ENCODE measurements around the gene OVCH2. TPM values are rescaled to one million over a fixed set of nuclear protein-coding genes. Genes with fewer than 3 reads are reported as not detected.

OVCH2 gene
- total and polyA plus RNA-seq, 8 donors, result 0.10 to 1.8 (median 0.73) TPM; not detected in 5

DNA sequence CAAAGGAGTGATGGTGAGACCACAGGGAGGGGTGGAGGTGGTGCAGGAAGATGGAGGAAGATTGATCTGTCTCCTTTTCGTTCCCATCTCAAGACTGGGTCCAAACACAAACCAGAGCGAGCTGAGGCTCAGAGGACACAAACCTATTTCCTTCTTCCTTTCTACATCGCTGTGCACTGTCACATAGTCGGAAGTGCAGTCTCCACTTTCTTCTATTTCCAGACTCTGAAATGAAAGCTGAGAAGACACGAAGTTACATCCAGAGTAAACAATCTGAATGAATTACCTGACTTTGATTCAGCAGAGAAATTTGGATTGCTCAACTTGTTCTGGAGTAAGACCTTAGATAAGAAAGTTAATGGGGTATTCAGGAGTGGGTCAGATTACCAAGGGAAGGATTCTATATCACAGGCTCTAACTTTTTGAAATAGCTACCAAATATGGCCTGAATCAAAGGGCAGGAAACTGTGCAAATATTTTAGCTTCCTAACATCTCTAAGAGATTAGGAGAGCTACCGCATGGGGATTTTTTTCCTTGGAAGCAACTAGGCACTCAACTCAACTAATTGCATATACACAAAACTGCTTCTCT, 14.4 kb downstream of the OVCH2 start:
- no peak for DNase-seq
- 34 to 54% (median 48%) methylated on average over 6 of the region's 6 CpGs for WGBS, 5 donors
- intact Hi-C loops (cut with DNase I; ENCODE audit: low total_unique reads), result loop anchor here (10.0 kb wide), 1 partner anchor 127 kb away; no protein-coding TSS in a partner anchor
- no peak overlapping the region for H3K27ac ChIP-seq
- no peaks in the 10 kb centered on the region for H3K9me3 ChIP-seq
- no peak for TF ChIP-seq EP300 (IDR thresholded peaks at IDR 0.05)
- no peak for TF ChIP-seq CTCF (IDR thresholded peaks at IDR 0.05)
- TF ChIP-seq POLR2A (IDR thresholded peaks at IDR 0.05), result no peak
- no peak for TF ChIP-seq POLR2AphosphoS5 (IDR thresholded peaks at IDR 0.05)
- H3K36me3 ChIP-seq, result no peaks in the 10 kb centered on the region
- H3K4me1 ChIP-seq, result peaks cover 0 to 6% (median 3%) of the 10 kb centered on the region in 4 donors
- H3K4me3 ChIP-seq, result no peak overlapping the region
- no peaks in the 10 kb centered on the region for H3K27me3 ChIP-seq

DNA sequence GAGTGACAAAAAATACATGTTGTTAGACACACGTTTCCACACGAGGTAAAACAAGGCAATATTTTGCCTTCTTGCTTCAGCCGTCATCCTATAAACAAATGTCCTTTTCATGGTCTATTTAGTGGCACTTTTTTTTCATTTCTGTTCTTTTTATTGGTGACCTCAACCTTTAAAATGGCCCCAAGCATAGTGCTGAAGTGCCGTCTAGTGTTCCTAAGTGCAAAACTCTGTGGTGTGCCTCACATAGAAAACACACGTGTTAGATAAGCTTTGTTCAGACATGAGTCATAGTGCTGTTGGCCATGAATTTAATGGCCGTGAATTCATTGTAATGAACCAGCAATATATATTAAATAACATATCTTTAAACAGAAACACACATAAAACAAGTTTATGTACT, 15.6 kb downstream of the OVCH2 start:
- Histone ChIP-seq H3K4me1 (peaks cover 0 to 6% (median 3%) of the 10 kb centered on the region in 4 donors), H3K9me3 (no peaks in the 10 kb centered on the region), H3K27me3 (no peaks in the 10 kb centered on the region), H3K4me3 (no peak overlapping the region), H3K36me3 (no peaks in the 10 kb centered on the region), H3K27ac (no peak overlapping the region)
- WGBS, 5 donors, result 35 to 60% (median 48%) methylated on average over 5 to 6 of the region's 6 CpGs
- TF ChIP-seq CTCF (IDR thresholded peaks at IDR 0.05) (peak in 1 of 7 experiments; percentile 34), POLR2AphosphoS5 (IDR thresholded peaks at IDR 0.05) (no peak), EP300 (IDR thresholded peaks at IDR 0.05) (no peak)
- intact Hi-C loops (cut with DNase I; ENCODE audit: low total_unique reads), result loop anchor here (10.0 kb wide), 1 partner anchor 126 kb away; no protein-coding TSS in a partner anchor
- no peak for DNase-seq

DNA sequence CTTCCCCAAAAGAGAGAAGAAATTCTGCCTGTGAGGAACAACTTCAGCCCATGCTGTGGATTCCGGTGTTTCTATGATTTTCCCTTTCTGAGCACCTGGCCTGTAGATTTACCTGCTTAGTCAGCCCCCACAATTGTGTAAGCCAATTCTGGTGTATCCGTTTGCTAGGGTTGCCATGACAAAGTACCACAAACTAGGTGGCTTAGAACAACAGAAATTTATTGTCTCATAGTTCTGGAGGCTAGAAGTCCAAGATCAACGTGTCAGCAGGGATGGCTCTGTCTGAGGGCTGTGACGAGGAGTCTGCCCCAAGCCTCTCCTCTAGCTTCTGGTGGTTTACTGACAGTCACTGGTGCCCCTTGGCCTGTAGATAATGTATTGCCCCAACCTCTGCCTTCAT, 17.0 kb downstream of the OVCH2 start:
- intact Hi-C loops (cut with DNase I; ENCODE audit: low total_unique reads), result loop anchor here (10.0 kb wide), 1 partner anchor 184 kb away; no protein-coding TSS in a partner anchor
- WGBS, 5 donors, result 43 to 83% (median 66%) methylated on average over 4 of the region's 4 CpGs
- H3K9me3 ChIP-seq, result no peaks in the 10 kb centered on the region
- TF ChIP-seq EP300 (IDR thresholded peaks at IDR 0.05) (no peak), POLR2A (IDR thresholded peaks at IDR 0.05) (no peak)
- DNase-seq, result no peak
- H3K27me3 ChIP-seq, result no peaks in the 10 kb centered on the region
- peaks cover 0 to 2% (median under 1%) of the 10 kb centered on the region in 4 donors for H3K4me1 ChIP-seq
- no peaks in the 10 kb centered on the region for H3K36me3 ChIP-seq
- H3K4me3 ChIP-seq, result no peak overlapping the region
- no peak overlapping the region for H3K27ac ChIP-seq

- intact Hi-C loops (cut with DNase I; ENCODE audit: low total_unique reads), result loop anchor here (10.0 kb wide), 1 partner anchor 184 kb away; no protein-coding TSS in a partner anchor
- H3K27ac ChIP-seq, result no peak overlapping the region
- TF ChIP-seq CTCF (IDR thresholded peaks at IDR 0.05), result peak in 5 of 7 experiments; percentile 44 to 89 (median 81)
- no peak for TF ChIP-seq POLR2A (IDR thresholded peaks at IDR 0.05)
- no peak for TF ChIP-seq EP300 (IDR thresholded peaks at IDR 0.05)
- no peaks in the 10 kb centered on the region for H3K4me1 ChIP-seq
- DNase-seq, result peak in 1 of 2 donors; percentile 68
- H3K4me3 ChIP-seq, result no peak overlapping the region
- WGBS, 5 donors, result 9 to 15% (median 11%) methylated on average over 4 of the region's 4 CpGs
- H3K9me3 ChIP-seq, result no peaks in the 10 kb centered on the region
- H3K36me3 ChIP-seq, result no peaks in the 10 kb centered on the region
- no peaks in the 10 kb centered on the region for H3K27me3 ChIP-seq
Observed at GRCh38 chr11:7688238-7688826, 17.9 kb downstream of the OVCH2 start.

GRCh38 chr11:7687386-7687785, 18.9 kb downstream of the OVCH2 start:
- H3K36me3 ChIP-seq, result no peaks in the 10 kb centered on the region
- no peaks in the 10 kb centered on the region for H3K27me3 ChIP-seq
- H3K4me3 ChIP-seq, result no peak overlapping the region
- no peaks in the 10 kb centered on the region for H3K9me3 ChIP-seq
- TF ChIP-seq POLR2AphosphoS5 (IDR thresholded peaks at IDR 0.05) (no peak), EP300 (IDR thresholded peaks at IDR 0.05) (no peak), CTCF (IDR thresholded peaks at IDR 0.05) (no peak), POLR2A (IDR thresholded peaks at IDR 0.05) (no peak)
- DNase-seq, result no peak
- WGBS, 5 donors, result 92 to 100% (median 97%) methylated on average over 1 of the region's 1 CpG
- H3K27ac ChIP-seq, result no peak overlapping the region
- H3K4me1 ChIP-seq, result no peaks in the 10 kb centered on the region
- intact Hi-C loops (cut with DNase I; ENCODE audit: low total_unique reads), result loop anchor here (10.0 kb wide), 1 partner anchor 183 kb away; no protein-coding TSS in a partner anchor

All from stomach (tissue), 9 donors.